IMR-90 (cell line): ENCODE results near the gene DBNDD1.

Experiments
- BHLHE40 ChIP-seq: fragments of 150-350 bp; IDR thresholded peaks from 2 replicates; pipeline ENCODE4 v1.6.1; 2016; ENCODE audit warnings: mild to moderate bottlenecking, low read depth, low read length
- CEBPB ChIP-seq: IDR thresholded peaks from 2 replicates; pipeline ENCODE4 v1.6.1; 2012; ENCODE audit warnings: low read depth, low read length, improper control_type of control experiment
- CTCF ChIP-seq: conservative IDR thresholded peaks from 2 replicates; pipeline ENCODE4 v1.5.1; 2012; ENCODE audit warnings: mild to moderate bottlenecking, low read depth, low read length, improper control_type of control experiment
- MAFK ChIP-seq: IDR thresholded peaks from 2 replicates; pipeline ENCODE4 v1.6.1; 2012; ENCODE audit warnings: low read depth, low read length, improper control_type of control experiment
- MAZ ChIP-seq: IDR thresholded peaks from 2 replicates; pipeline ENCODE4 v1.6.1; 2012; ENCODE audit warnings: low read depth, mild to moderate bottlenecking, low read length, improper control_type of control experiment, moderate library complexity, borderline replicate concordance
- NFE2L2 ChIP-seq: fragments of 150-350 bp; IDR thresholded peaks from 2 replicates; pipeline ENCODE4 v1.6.1; 2016; ENCODE audit warnings: low read depth, mild to moderate bottlenecking, low read length
- POLR2A ChIP-seq: IDR thresholded peaks from 2 replicates; pipeline ENCODE4 v1.6.1; 2012; ENCODE audit warnings: mild to moderate bottlenecking, low read depth, low read length
- RAD21 ChIP-seq: IDR thresholded peaks from 2 replicates; pipeline ENCODE4 v1.6.1; 2012; ENCODE audit warnings: low read length, improper control_type of control experiment
- SMC3 ChIP-seq: fragments of 150-350 bp; IDR thresholded peaks from 2 replicates; pipeline ENCODE4 v1.6.1; 2016; ENCODE audit warnings: low read depth, mild to moderate bottlenecking, antibody characterized with exemption, low read length, moderate library complexity
- USF2 ChIP-seq: fragments of 150-350 bp; IDR thresholded peaks from 2 replicates; pipeline ENCODE4 v1.6.1; 2017; ENCODE audit warnings: mild to moderate bottlenecking, antibody characterized with exemption, low read length, low read depth

- TF ChIP-seq CTCF (no peak), SMC3 (no peak), POLR2A (no peak), USF2 (no peak), MAZ (no peak), RAD21 (no peak), NFE2L2 (no peak), CEBPB (no peak), MAFK (no peak), BHLHE40 (no peak)
Observed at GRCh38 chr16:90034504-90034903, 15.2 kb upstream of the DBNDD1 start.
